ENCODE data around the gene TSPAN31. TPM values are rescaled to one million over a fixed set of nuclear protein-coding genes. Genes with fewer than 3 reads are reported as not detected.

The TSPAN31 gene
- polyA plus RNA-seq, 2 of the 4 experiments (the other 2 are of a cell fraction): 20.6 to 51.9 TPM

GRCh38 chr12:57756406-57757341 is 11.8 kb downstream of the TSPAN31 start:
- Histone ChIP-seq H3K4me1 (peaks cover 28% of the 10 kb centered on the region), H3K27ac (no peak overlapping the region), H3K9me3 (no peaks in the 10 kb centered on the region), H3K4me2 (peak overlapping the region; percentile 99), H3K4me3 (peak overlapping the region; percentile 77)
- POLR2A ChIA-PET: interaction anchor here (0.6 to 1.2 kb wide), 4 partner anchors 9 to 139 kb away, joined by 3 to 5 read pairs (median 3); partner anchors contain the start of genes EEF1AKMT3 and METTL1
- CTCF ChIA-PET: interaction anchor here (0.6 to 4.1 kb wide), 37 partner anchors 10 to 1826 kb away, joined by 3 to 117 read pairs (median 5); partner anchors contain the start of genes CTDSP2, CYP27B1, DGKA and PIP4K2C
- TF ChIP-seq RAD21 (conservative IDR thresholded peaks at IDR 0.05 in 1 of 2, IDR thresholded peaks at IDR 0.05 in 1 of 2) (peak; percentile 31 to 38; a peak in 2 of 5 replicates), SMC3 (IDR thresholded peaks at IDR 0.05) (peak; percentile 29; the same call in 2 of the 3 replicates), CTCF (IDR thresholded peaks at IDR 0.05) (peak; percentile 75), POLR2AphosphoS2 (conservative IDR thresholded peaks at IDR 0.05; ENCODE audit: low read length) (no peak)
- FAIRE-seq (no peak), DNase-seq (ENCODE audit: low read depth in 1 of 2, low spot score in 1 of 2) (peak; percentile 67 to 94), ATAC-seq (peak; percentile 43 to 77)
- 19% methylated on average over 22 of the region's 22 CpGs for WGBS (ENCODE audit: missing lambda C conversion rate)

- Histone ChIP-seq H3K4me1 (peaks cover 26% of the 10 kb centered on the region), H3K4me3 (no peak overlapping the region), H3K9me3 (no peaks in the 10 kb centered on the region), H3K4me2 (no peak overlapping the region), H3K27ac (no peak overlapping the region)
- ChIA-PET CTCF (interaction anchor here (1.3 to 2.9 kb wide), 6 partner anchors 13 to 101 kb away, joined by 3 to 22 read pairs (median 8); partner anchors contain the start of gene TSPAN31), POLR2A (no interaction called here)
- TF ChIP-seq NPAS2 (CRISPR knock-in tag; IDR thresholded peaks at IDR 0.05; ENCODE audit: borderline replicate concordance): no peak
- no peak for TF ChIP-seq ELK1 (IDR thresholded peaks at IDR 0.05; ENCODE audit: low read depth, low read length)
- no peak for TF ChIP-seq USF2 (IDR thresholded peaks at IDR 0.05)
- no peak for TF ChIP-seq EHF (CRISPR knock-in tag; IDR thresholded peaks at IDR 0.05)
- no peak for TF ChIP-seq ESRRA (IDR thresholded peaks at IDR 0.05; ENCODE audit: borderline replicate concordance, low read length)
- no peak for TF ChIP-seq REST (IDR thresholded peaks at IDR 0.05)
- no peak for TF ChIP-seq JUNB (IDR thresholded peaks at IDR 0.05)
- no peak for TF ChIP-seq BHLHE40 (IDR thresholded peaks at IDR 0.05; ENCODE audit: low read depth, low read length)
- no peak for TF ChIP-seq CEBPB (IDR thresholded peaks at IDR 0.05)
- TF ChIP-seq RCOR1 (IDR thresholded peaks at IDR 0.05; ENCODE audit: low read depth, low read length): no peak
- TF ChIP-seq HEYL (CRISPR knock-in tag; IDR thresholded peaks at IDR 0.05): no peak
- no peak for TF ChIP-seq FOSL2 (IDR thresholded peaks at IDR 0.05)
- TF ChIP-seq FOSL2 (CRISPR knock-in tag; IDR thresholded peaks at IDR 0.05): no peak
- TF ChIP-seq NR3C1 (IDR thresholded peaks at IDR 0.05): no peak
- no peak for TF ChIP-seq JUN (IDR thresholded peaks at IDR 0.05)
- ATAC-seq (no peak), FAIRE-seq (no peak), DNase-seq (ENCODE audit: low read depth in 1 of 2, low spot score in 1 of 2) (no peak)
- 72% methylated on average over 4 of the region's 4 CpGs for WGBS (ENCODE audit: missing lambda C conversion rate)
Measured at GRCh38 chr12:57757771-57758170, 12.9 kb downstream of the TSPAN31 start.

Measured in A549 (cell line).